ENCODE data around the gene ERLEC1.
A peak's percentile ranks its signal among the peaks of the same experiment; 100 is the strongest.
"Not testable (repeated sequence)": the region's sequence is repeated elsewhere in the genome, so short reads cannot be mapped to it uniquely, and the experiment has no call there.

The ERLEC1 gene

GRCh38 chr2:53819634-53820033, 32.8 kb downstream of the ERLEC1 start:
- TF ChIP-seq, protein P1, sequence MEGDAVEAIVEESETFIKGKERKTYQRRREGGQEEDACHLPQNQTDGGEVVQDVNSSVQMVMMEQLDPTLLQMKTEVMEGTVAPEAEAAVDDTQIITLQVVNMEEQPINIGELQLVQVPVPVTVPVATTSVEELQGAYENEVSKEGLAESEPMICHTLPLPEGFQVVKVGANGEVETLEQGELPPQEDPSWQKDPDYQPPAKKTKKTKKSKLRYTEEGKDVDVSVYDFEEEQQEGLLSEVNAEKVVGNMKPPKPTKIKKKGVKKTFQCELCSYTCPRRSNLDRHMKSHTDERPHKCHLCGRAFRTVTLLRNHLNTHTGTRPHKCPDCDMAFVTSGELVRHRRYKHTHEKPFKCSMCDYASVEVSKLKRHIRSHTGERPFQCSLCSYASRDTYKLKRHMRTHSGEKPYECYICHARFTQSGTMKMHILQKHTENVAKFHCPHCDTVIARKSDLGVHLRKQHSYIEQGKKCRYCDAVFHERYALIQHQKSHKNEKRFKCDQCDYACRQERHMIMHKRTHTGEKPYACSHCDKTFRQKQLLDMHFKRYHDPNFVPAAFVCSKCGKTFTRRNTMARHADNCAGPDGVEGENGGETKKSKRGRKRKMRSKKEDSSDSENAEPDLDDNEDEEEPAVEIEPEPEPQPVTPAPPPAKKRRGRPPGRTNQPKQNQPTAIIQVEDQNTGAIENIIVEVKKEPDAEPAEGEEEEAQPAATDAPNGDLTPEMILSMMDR (IDR thresholded peaks at IDR 0.05; ENCODE audit: insufficient read depth, low read depth, low read length, missing control alignments) = no peak
- DNase-seq (ENCODE audit: low read depth) = no peak
- H3K4me3 ChIP-seq (ENCODE audit: low read length) = no peak overlapping the region

GRCh38 chr2:53820048-53820447, 33.2 kb downstream of the ERLEC1 start:
- no peak overlapping the region for H3K4me3 ChIP-seq (ENCODE audit: low read length)
- TF ChIP-seq, protein P1 (IDR thresholded peaks at IDR 0.05; ENCODE audit: insufficient read depth, low read depth, low read length, missing control alignments) = no peak
- no peak for DNase-seq (ENCODE audit: low read depth)

DNA sequence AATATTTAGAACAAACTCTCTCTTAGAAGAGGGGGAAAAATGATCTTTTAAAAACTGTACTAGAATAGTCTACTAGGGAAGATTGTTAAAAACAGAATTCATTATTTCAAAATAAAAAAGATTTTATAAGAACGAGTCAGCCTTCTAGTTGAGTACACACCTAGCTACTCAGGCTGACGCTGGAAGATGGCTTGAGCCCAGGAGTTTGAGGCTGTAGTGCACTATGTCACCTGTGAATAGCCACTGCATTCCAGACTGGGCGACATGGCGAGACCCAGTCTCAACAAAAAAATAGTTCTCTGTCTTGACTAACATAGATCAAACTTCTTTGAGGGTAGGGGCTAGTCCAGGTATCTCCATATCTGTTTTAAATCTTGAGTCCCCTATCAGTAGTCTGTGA, 33.9 kb downstream of the ERLEC1 start:
- H3K4me3 ChIP-seq (ENCODE audit: low read length) = no peak overlapping the region
- peak; percentile 51 for DNase-seq (ENCODE audit: low read depth)
- TF ChIP-seq, protein P1 (IDR thresholded peaks at IDR 0.05; ENCODE audit: insufficient read depth, low read depth, low read length, missing control alignments) = no peak

- no peak for DNase-seq (ENCODE audit: low read depth)
- no peak overlapping the region for H3K4me3 ChIP-seq (ENCODE audit: low read length)
- TF ChIP-seq, protein P1 (IDR thresholded peaks at IDR 0.05; ENCODE audit: insufficient read depth, low read depth, low read length, missing control alignments) = no peak
Measured at GRCh38 chr2:53821810-53822209, 35.0 kb downstream of the ERLEC1 start.

DNA sequence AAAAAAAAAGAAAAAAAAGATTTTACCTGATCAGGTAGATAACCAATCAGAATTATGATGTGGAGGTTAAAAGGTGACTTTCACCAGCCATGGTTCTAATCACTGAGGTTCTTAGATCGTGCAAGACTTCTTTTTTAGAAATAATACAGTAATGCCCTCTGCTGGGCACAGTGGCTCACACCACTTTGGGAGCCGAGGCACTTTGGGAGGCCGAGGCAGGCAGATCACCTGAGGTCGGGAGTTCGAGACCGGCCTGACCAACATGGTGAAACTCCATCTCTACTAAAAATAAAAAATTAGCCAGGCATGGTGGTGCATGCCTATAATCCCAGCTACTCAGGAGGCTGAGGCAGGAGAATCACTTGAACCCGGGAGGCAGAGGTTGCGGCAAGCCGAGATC, 36.8 kb downstream of the ERLEC1 start:
- DNase-seq (ENCODE audit: low read depth) = not testable (repeated sequence)

GRCh38 chr2:53826030-53826410, 39.2 kb downstream of the ERLEC1 start:
- no peak overlapping the region for H3K4me3 ChIP-seq (ENCODE audit: low read length)
- TF ChIP-seq, protein P1 (IDR thresholded peaks at IDR 0.05; ENCODE audit: insufficient read depth, low read depth, low read length, missing control alignments) = no peak
- no peak for DNase-seq (ENCODE audit: low read depth)

More for the DNA sequence above, 36.8 kb downstream of the ERLEC1 start:
- not testable (repeated sequence) for H3K4me3 ChIP-seq (ENCODE audit: low read length)

GRCh38 chr2:53826587-53827397, 39.9 kb downstream of the ERLEC1 start:
- peak; percentile 73 for DNase-seq (ENCODE audit: low read depth)
- TF ChIP-seq, protein P1 (IDR thresholded peaks at IDR 0.05; ENCODE audit: insufficient read depth, low read depth, low read length, missing control alignments) = no peak
- H3K4me3 ChIP-seq (ENCODE audit: low read length) = no peak overlapping the region
